ENCODE measurements around the gene VPS52.

Gene VPS52

GRCh38 chr6:33317669-33318425, 46.2 kb upstream of the VPS52 start, which contains the start of gene ZBTB22:
Gene ZBTB22 (minus strand): TSS chr6:33317744. CDS start chr6:33316916, 828 bp downstream.
- TF ChIP-seq ZNF384 (IDR thresholded peaks at IDR 0.05): peak; percentile 97
- TF ChIP-seq L3MBTL2 (conservative IDR thresholded peaks at IDR 0.05): peak; percentile 50
- TF ChIP-seq HDGF (IDR thresholded peaks at IDR 0.05; ENCODE audit: borderline replicate concordance): no peak
- ChIA-PET CTCF (interaction anchor here (0.6 to 1.7 kb wide), 4 partner anchors 11 to 47 kb away, joined by 3 to 10 read pairs (median 4); a partner anchor contains a TSS), POLR2A (interaction anchor here (0.6 to 5.0 kb wide), 17 partner anchors 18 to 424 kb away, joined by 3 to 42 read pairs (median 4); partner anchors contain the start of genes B3GALT4, CUTA, PFDN6 and RGL2)
- DNase-seq (ENCODE audit: extremely low spot score): peak; percentile 87

GRCh38 chr6:33317419-33317668, 45.7 kb upstream of the VPS52 start:
- POLR2A ChIA-PET: interaction anchor here (0.8 to 5.0 kb wide), 15 partner anchors 18 to 345 kb away, joined by 3 to 42 read pairs (median 4); partner anchors contain the start of genes B3GALT4, CUTA, PFDN6 and RGL2
- CTCF ChIA-PET: interaction anchor here (1.3 to 1.7 kb wide), 2 partner anchors 18 to 28 kb away, joined by 4 to 5 read pairs; no protein-coding TSS in a partner anchor
- peak; percentile 70 for DNase-seq (ENCODE audit: extremely low spot score)
- TF ChIP-seq TARDBP (IDR thresholded peaks at IDR 0.05) (no peak), ZNF384 (IDR thresholded peaks at IDR 0.05) (no peak), CTBP1 (IDR thresholded peaks at IDR 0.05; ENCODE audit: borderline replicate concordance) (no peak), LEF1 (IDR thresholded peaks at IDR 0.05; ENCODE audit: borderline replicate concordance) (no peak), FOXA1 (IDR thresholded peaks at IDR 0.05) (no peak), PKNOX1 (IDR thresholded peaks at IDR 0.05) (no peak), FOXK2 (IDR thresholded peaks at IDR 0.05) (no peak), L3MBTL2 (conservative IDR thresholded peaks at IDR 0.05) (no peak), SUZ12 (IDR thresholded peaks at IDR 0.05) (no peak), BHLHE40 (IDR thresholded peaks at IDR 0.05; ENCODE audit: borderline replicate concordance) (no peak), FOXM1 (IDR thresholded peaks at IDR 0.05; ENCODE audit: borderline replicate concordance) (no peak), NFRKB (IDR thresholded peaks at IDR 0.05) (no peak)

GRCh38 chr6:33316603-33317418, 45.1 kb upstream of the VPS52 start:
- CTCF ChIA-PET: interaction anchor here (1.7 kb wide), 1 partner anchor 17 kb away, joined by 5 read pairs; no protein-coding TSS in a partner anchor
- TF ChIP-seq TARDBP (IDR thresholded peaks at IDR 0.05) (no peak), FOXM1 (IDR thresholded peaks at IDR 0.05; ENCODE audit: borderline replicate concordance) (no peak), SUZ12 (IDR thresholded peaks at IDR 0.05) (no peak), FOXK2 (IDR thresholded peaks at IDR 0.05) (no peak), ARNT (IDR thresholded peaks at IDR 0.05) (no peak), BHLHE40 (IDR thresholded peaks at IDR 0.05; ENCODE audit: borderline replicate concordance) (no peak), HDGF (IDR thresholded peaks at IDR 0.05; ENCODE audit: borderline replicate concordance) (no peak), L3MBTL2 (conservative IDR thresholded peaks at IDR 0.05) (no peak), PKNOX1 (IDR thresholded peaks at IDR 0.05) (no peak), ELF4 (IDR thresholded peaks at IDR 0.05) (no peak), LEF1 (IDR thresholded peaks at IDR 0.05; ENCODE audit: borderline replicate concordance) (no peak), FOXA1 (IDR thresholded peaks at IDR 0.05) (no peak), SP1 (IDR thresholded peaks at IDR 0.05) (no peak), ZNF384 (IDR thresholded peaks at IDR 0.05) (no peak), CTBP1 (IDR thresholded peaks at IDR 0.05; ENCODE audit: borderline replicate concordance) (no peak), NFRKB (IDR thresholded peaks at IDR 0.05) (no peak)
- POLR2A ChIA-PET: interaction anchor here (0.9 to 5.0 kb wide), 9 partner anchors 19 to 137 kb away, joined by 3 to 42 read pairs (median 5); partner anchors contain the start of genes B3GALT4, CUTA, RGL2 and RPS18
- no peak for DNase-seq (ENCODE audit: extremely low spot score)

- ChIA-PET CTCF (no interaction called here), POLR2A (interaction anchor here (1.0 to 5.0 kb wide), 2 partner anchors 18 to 44 kb away, joined by 3 to 42 read pairs; partner anchors contain the start of genes RGL2, RPS18 and VPS52)
- TF ChIP-seq HDGF (IDR thresholded peaks at IDR 0.05; ENCODE audit: borderline replicate concordance) (no peak), CTBP1 (IDR thresholded peaks at IDR 0.05; ENCODE audit: borderline replicate concordance) (no peak), SP1 (IDR thresholded peaks at IDR 0.05) (no peak), PKNOX1 (IDR thresholded peaks at IDR 0.05) (no peak), ARNT (IDR thresholded peaks at IDR 0.05) (no peak), ZNF384 (IDR thresholded peaks at IDR 0.05) (no peak), L3MBTL2 (conservative IDR thresholded peaks at IDR 0.05) (no peak), BHLHE40 (IDR thresholded peaks at IDR 0.05; ENCODE audit: borderline replicate concordance) (no peak), SUZ12 (IDR thresholded peaks at IDR 0.05) (no peak), LEF1 (IDR thresholded peaks at IDR 0.05; ENCODE audit: borderline replicate concordance) (no peak), FOXK2 (IDR thresholded peaks at IDR 0.05) (no peak), FOXA1 (IDR thresholded peaks at IDR 0.05) (no peak), NFRKB (IDR thresholded peaks at IDR 0.05) (no peak), TARDBP (IDR thresholded peaks at IDR 0.05) (no peak), FOXM1 (IDR thresholded peaks at IDR 0.05; ENCODE audit: borderline replicate concordance) (no peak), ELF4 (IDR thresholded peaks at IDR 0.05) (no peak)
- no peak for DNase-seq (ENCODE audit: extremely low spot score)
These were observed 44.3 kb upstream of the VPS52 start for GRCh38 chr6:33315793-33316602.
